NCI-H2107 treated with DMSO at 0.1 percent for 48 hours (cell line): ENCODE data around the gene IRF1.
"Not testable (repeated sequence)": the region's sequence is repeated elsewhere in the genome, so short reads cannot be mapped to it uniquely, and the experiment has no call there.

Experiments used
- DNase-seq: peaks from one replicate; lab custom pipeline; 2025; ENCODE audit not compliant: unreplicated experiment; lab: John Stamatoyannopoulos, UW

IRF1 gene

GRCh38 chr5:132444061-132444460 lies 46.5 kb downstream of the IRF1 start:
- DNase-seq, result no peak

GRCh38 chr5:132439521-132440089 lies 51.0 kb downstream of the IRF1 start:
- no peak for DNase-seq

GRCh38 chr5:132438917-132439316 lies 51.7 kb downstream of the IRF1 start:
- no peak for DNase-seq

- DNase-seq, result not testable (repeated sequence)
These were observed 52.3 kb downstream of the IRF1 start for GRCh38 chr5:132438267-132438645.

- no peak for DNase-seq
These were observed 52.8 kb downstream of the IRF1 start for GRCh38 chr5:132437604-132438266.

- no peak for DNase-seq
These were observed 53.6 kb downstream of the IRF1 start for GRCh38 chr5:132436936-132437335.

- no peak for DNase-seq
These were observed 54.7 kb downstream of the IRF1 start for GRCh38 chr5:132435886-132436285.

- DNase-seq, result no peak
These were observed 55.1 kb downstream of the IRF1 start for GRCh38 chr5:132435447-132435846.

- DNase-seq, result no peak
These were observed 55.9 kb downstream of the IRF1 start for GRCh38 chr5:132434416-132435286.

- no peak for DNase-seq
These were observed 57.4 kb downstream of the IRF1 start for GRCh38 chr5:132433141-132433540.

- DNase-seq, result no peak
These were observed 58.9 kb downstream of the IRF1 start for GRCh38 chr5:132431632-132432031.
